SHP77 (cell line): ENCODE results near the gene NOS1AP.

Experiments used
- DNase-seq, 2 experiments: peaks; one replicate each; lab custom pipeline; 2025; lab: John Stamatoyannopoulos, UW

NOS1AP gene

GRCh38 chr1:162367772-162368171 lies 298.3 kb downstream of the NOS1AP start:
- no peak for DNase-seq

GRCh38 chr1:162368451-162368850 lies 299.0 kb downstream of the NOS1AP start:
- DNase-seq: no peak

GRCh38 chr1:162369571-162369970 lies 300.1 kb downstream of the NOS1AP start:
- DNase-seq: no peak

- DNase-seq: no peak
These were observed 300.7 kb downstream of the NOS1AP start for GRCh38 chr1:162370161-162370560.

- DNase-seq: no peak
These were observed 301.2 kb downstream of the NOS1AP start for GRCh38 chr1:162370721-162371120.

GRCh38 chr1:162371611-162372010 lies 302.1 kb downstream of the NOS1AP start:
- no peak for DNase-seq

- DNase-seq: no peak
These were observed 302.9 kb downstream of the NOS1AP start for GRCh38 chr1:162372159-162373071.

GRCh38 chr1:162373072-162373427 lies 303.6 kb downstream of the NOS1AP start:
- DNase-seq: no peak

GRCh38 chr1:162373541-162374260 lies 304.2 kb downstream of the NOS1AP start:
- no peak for DNase-seq

- no peak for DNase-seq
These were observed 304.9 kb downstream of the NOS1AP start for GRCh38 chr1:162374406-162374805.

GRCh38 chr1:162375463-162375862 lies 306.0 kb downstream of the NOS1AP start:
- DNase-seq: no peak

GRCh38 chr1:162376691-162377090 lies 307.2 kb downstream of the NOS1AP start, which contains the start of gene SPATA46:
Gene SPATA46 (minus strand): TSS chr1:162376854. CDS start chr1:162376790, 64 bp downstream.
- DNase-seq: no peak

- no peak for DNase-seq
These were observed 310.8 kb downstream of the NOS1AP start for GRCh38 chr1:162380061-162380846.

GRCh38 chr1:162381383-162381782 lies 311.9 kb downstream of the NOS1AP start, which contains the start of gene C1orf226:
Gene C1orf226 (plus strand): TSS chr1:162381728. CDS start chr1:162381902, 174 bp downstream.
- no peak for DNase-seq

GRCh38 chr1:162381941-162382750 lies 312.7 kb downstream of the NOS1AP start:
- DNase-seq: no peak

GRCh38 chr1:162383091-162383490 lies 313.6 kb downstream of the NOS1AP start:
- no peak for DNase-seq

- no peak for DNase-seq
These were observed 314.0 kb downstream of the NOS1AP start for GRCh38 chr1:162383516-162383915.

- DNase-seq: no peak
These were observed 314.6 kb downstream of the NOS1AP start for GRCh38 chr1:162384116-162384515.

GRCh38 chr1:162384601-162385279 lies 315.2 kb downstream of the NOS1AP start:
- DNase-seq: no peak

- no peak for DNase-seq
These were observed 315.8 kb downstream of the NOS1AP start for GRCh38 chr1:162385280-162385623.

GRCh38 chr1:162385702-162386101 lies 316.2 kb downstream of the NOS1AP start:
- DNase-seq: no peak
